Gastrocnemius medialis (tissue), 4 donors: ENCODE results near the gene RING1.

Source experiments
- POLR2A ChIP-seq, 2 donors: fragments of 450-650 bp; IDR thresholded peaks; one replicate each; pipeline ENCODE4 v1.6.1; 2017; ENCODE audit warnings: antibody characterized with exemption in 2 of 2, mild to moderate bottlenecking in 2 of 2, moderate library complexity in 2 of 2
- TF ChIP-seq, protein P1 (sequence below), 5 experiments: fragments of 450-650 bp in 3 of 5; fragments of 200-600 bp in 2 of 5; sonication (generic) in 2 of 5; IDR thresholded peaks in 4 of 5; conservative IDR thresholded peaks in 1 of 5; 1 replicate in 4 of 5; 2 replicates in 1 of 5; pipeline ENCODE4 v1.5.1; 2016 to 2019; ENCODE audit warnings: antibody characterized with exemption in 5 of 5, mild to moderate bottlenecking in 3 of 5, moderate library complexity in 3 of 5

DNA sequence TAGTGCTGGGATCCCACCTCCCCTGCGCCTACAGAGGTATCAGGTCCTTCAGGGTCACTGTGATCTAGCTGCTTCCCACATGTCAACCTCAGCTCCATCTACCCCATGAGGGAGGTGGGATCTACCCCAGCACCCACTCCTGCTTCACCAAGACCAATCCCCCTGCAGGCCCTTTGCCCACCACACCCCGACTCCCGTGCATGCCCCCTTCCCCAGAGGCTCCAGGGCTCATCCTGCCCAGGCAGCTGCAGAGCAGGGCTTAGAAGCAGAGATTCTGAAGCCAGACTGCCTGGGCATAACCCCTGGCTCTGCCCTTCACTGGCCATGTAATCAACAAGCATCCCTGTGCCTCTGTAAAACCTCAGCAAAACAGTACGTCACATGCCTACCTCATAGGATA is 33.5 kb upstream of the RING1 start:
- TF ChIP-seq, protein P1, sequence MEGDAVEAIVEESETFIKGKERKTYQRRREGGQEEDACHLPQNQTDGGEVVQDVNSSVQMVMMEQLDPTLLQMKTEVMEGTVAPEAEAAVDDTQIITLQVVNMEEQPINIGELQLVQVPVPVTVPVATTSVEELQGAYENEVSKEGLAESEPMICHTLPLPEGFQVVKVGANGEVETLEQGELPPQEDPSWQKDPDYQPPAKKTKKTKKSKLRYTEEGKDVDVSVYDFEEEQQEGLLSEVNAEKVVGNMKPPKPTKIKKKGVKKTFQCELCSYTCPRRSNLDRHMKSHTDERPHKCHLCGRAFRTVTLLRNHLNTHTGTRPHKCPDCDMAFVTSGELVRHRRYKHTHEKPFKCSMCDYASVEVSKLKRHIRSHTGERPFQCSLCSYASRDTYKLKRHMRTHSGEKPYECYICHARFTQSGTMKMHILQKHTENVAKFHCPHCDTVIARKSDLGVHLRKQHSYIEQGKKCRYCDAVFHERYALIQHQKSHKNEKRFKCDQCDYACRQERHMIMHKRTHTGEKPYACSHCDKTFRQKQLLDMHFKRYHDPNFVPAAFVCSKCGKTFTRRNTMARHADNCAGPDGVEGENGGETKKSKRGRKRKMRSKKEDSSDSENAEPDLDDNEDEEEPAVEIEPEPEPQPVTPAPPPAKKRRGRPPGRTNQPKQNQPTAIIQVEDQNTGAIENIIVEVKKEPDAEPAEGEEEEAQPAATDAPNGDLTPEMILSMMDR (IDR thresholded peaks at IDR 0.05 in 4 of 5, conservative IDR thresholded peaks at IDR 0.05 in 1 of 5), result no peak
- no peak for TF ChIP-seq POLR2A (IDR thresholded peaks at IDR 0.05)
